CD14-positive monocyte (primary cell): ENCODE data around the gene TMEM35B. TPM values are rescaled to one million over a fixed set of nuclear protein-coding genes. Genes with fewer than 3 reads are reported as not detected.
"Not testable (repeated sequence)": the region's sequence is repeated elsewhere in the genome, so short reads cannot be mapped to it uniquely, and the experiment has no call there.

Experiments used
- DNase-seq, 3 donors: peaks; one replicate each; pipeline ENCODE4 v3.0.0-alpha.2; 2011 to 2022
- H2AFZ ChIP-seq: 2 replicates; pipeline ENCODE4 v1.6.0; 2012; ENCODE audit warnings: mild to moderate bottlenecking, low read depth, low read length, inconsistent platforms; ENCODE audit not compliant: insufficient read depth, poor library complexity, severe bottlenecking
- H3K27ac ChIP-seq, 2 donors: 1 replicate in 1 of 2; 2 replicates in 1 of 2; pipeline ENCODE4 v1.5.1; 2012 to 2013; ENCODE audit warnings: low read length in 2 of 2, control low read depth in 1 of 2, inconsistent platforms in 1 of 2, low read depth in 1 of 2, mild to moderate bottlenecking in 1 of 2
- H3K27me3 ChIP-seq, 2 donors: one replicate each; pipeline versions ENCODE4 v1.6.0 to v1.6.1; 2011 to 2013; ENCODE audit warnings: low read length in 2 of 2; ENCODE audit not compliant: control insufficient read depth in 2 of 2, insufficient read depth in 2 of 2
- H3K36me3 ChIP-seq, 2 donors: replicated peaks in 1 of 2; 1 replicate in 1 of 2; 2 replicates in 1 of 2; pipeline versions ENCODE4 v1.5.1 to v1.6.1; 2012 to 2013; ENCODE audit warnings: low read length in 2 of 2, control low read depth in 1 of 2, inconsistent platforms in 1 of 2, mild to moderate bottlenecking in 1 of 2; ENCODE audit not compliant: insufficient read depth in 2 of 2, control insufficient read depth in 1 of 2
- H3K4me1 ChIP-seq, 2 donors: 1 replicate in 1 of 2; 2 replicates in 1 of 2; pipeline versions ENCODE4 v1.5.1 to v1.6.1; 2012 to 2013; ENCODE audit warnings: low read length in 2 of 2, control low read depth in 1 of 2, inconsistent platforms in 1 of 2, mild to moderate bottlenecking in 1 of 2, moderate library complexity in 1 of 2; ENCODE audit not compliant: insufficient read depth in 2 of 2, control insufficient read depth in 1 of 2
- H3K4me2 ChIP-seq: replicated peaks from 2 replicates; pipeline ENCODE3; 2012; ENCODE audit warnings: low read length, moderate library complexity, mild to moderate bottlenecking; ENCODE audit not compliant: poor library complexity, severe bottlenecking; ENCODE audit errors: extremely low read depth
- H3K4me3 ChIP-seq, 3 experiments: fragments of 200-600 bp in 1 of 3; sonication (generic) in 1 of 3; replicated peaks in 1 of 3; 1 replicate in 2 of 3; 2 replicates in 1 of 3; pipeline ENCODE4 v1.5.1; 2011 to 2013; ENCODE audit warnings: low read length in 3 of 3, mild to moderate bottlenecking in 3 of 3, control low read depth in 2 of 3, low read depth in 2 of 3, inconsistent platforms in 1 of 3, moderate library complexity in 1 of 3
- H3K79me2 ChIP-seq: 2 replicates; pipeline ENCODE4 v1.6.0; 2012; ENCODE audit warnings: mild to moderate bottlenecking, control low read depth, inconsistent platforms, low read length, moderate library complexity; ENCODE audit not compliant: insufficient read depth
- H3K9ac ChIP-seq: 2 replicates; pipeline ENCODE4 v1.6.0; 2017; ENCODE audit warnings: low read length, mild to moderate bottlenecking; ENCODE audit not compliant: insufficient read depth, poor library complexity, severe bottlenecking
- H3K9me3 ChIP-seq, 2 donors: replicated peaks in 1 of 2; 1 replicate in 1 of 2; 2 replicates in 1 of 2; pipeline versions ENCODE4 v1.5.1 to v1.6.1; 2012 to 2013; ENCODE audit warnings: low read length in 2 of 2, control low read depth in 1 of 2; ENCODE audit not compliant: control insufficient read depth in 1 of 2, insufficient read depth in 1 of 2
- H4K20me1 ChIP-seq: 2 replicates; pipeline ENCODE4 v1.6.0; 2012; ENCODE audit warnings: mild to moderate bottlenecking, low read length, control low read depth, moderate library complexity; ENCODE audit not compliant: insufficient read depth
- H3K27ac Mint-ChIP-seq, 7 donors: one replicate each; pipeline ENCODE4 v1.8.0; 2020; ENCODE audit warnings: mild to moderate bottlenecking in 7 of 7, mixed read lengths in 7 of 7, moderate library complexity in 6 of 7, inconsistent platforms in 2 of 7
- H3K27me3 Mint-ChIP-seq, 3 donors: one replicate each; pipeline ENCODE4 v1.8.0; 2021 to 2022; ENCODE audit warnings: low read depth in 3 of 3, mild to moderate bottlenecking in 3 of 3, mixed read lengths in 3 of 3, moderate library complexity in 3 of 3, inconsistent platforms in 1 of 3
- H3K36me3 Mint-ChIP-seq, 2 donors: one replicate each; pipeline ENCODE4 v1.8.0; 2020; ENCODE audit warnings: mixed read lengths in 2 of 2, inconsistent platforms in 1 of 2, mild to moderate bottlenecking in 1 of 2
- H3K4me1 Mint-ChIP-seq: one replicate; pipeline ENCODE4 v1.8.0; 2020; ENCODE audit warnings: mild to moderate bottlenecking, mixed read lengths
- H3K4me3 Mint-ChIP-seq, 2 donors: one replicate each; pipeline ENCODE4 v1.8.0; 2020; ENCODE audit warnings: mild to moderate bottlenecking in 2 of 2, mixed read lengths in 2 of 2, moderate library complexity in 1 of 2
- H3K9me3 Mint-ChIP-seq, 7 donors: one replicate each; pipeline ENCODE4 v1.8.0; 2020 to 2022; ENCODE audit warnings: mixed read lengths in 7 of 7, mild to moderate bottlenecking in 6 of 7, moderate library complexity in 6 of 7, inconsistent platforms in 2 of 7
- WGBS: methylation state at CpG from one replicate; pipeline ENCODE4 v1.1.5; 2013; ENCODE audit warnings: missing lambda C conversion rate; ENCODE audit not compliant: insufficient coverage; 5-methylcytosine and 5-hydroxymethylcytosine counted together
- intact Hi-C, 2 donors: fragments of 100-400 bp; cut with micrococcal nuclease; formaldehyde crosslinking; loops; one replicate each; pipeline versions ENCODE4 v1.15.0 to v1.15.1; 2023
- polyA plus RNA-seq, 3 donors: library from polyadenylated mRNA; depleted of rRNA in 1 of 3; unstranded in 2 of 3; stranded (reverse) in 1 of 3; fragments of 300-500 nt in 2 of 3; fragments of >200 nt in 1 of 3; fragmentation: Illumina TruSeq in 2 of 3; gene quantifications; 1 replicate in 2 of 3; 2 replicates in 1 of 3; pipeline ENCODE4 v1.2.3, GENCODE V29; 2012 to 2021
- small RNA-seq: library from RNA; depleted of rRNA; stranded (forward); fragments of <200 nt; gene quantifications from one replicate; pipeline ENCODE3, GENCODE V24; 2012; ENCODE audit warnings: low read depth; ENCODE audit not compliant: insufficient read length
- TF ChIP-seq, protein P1 (sequence below): fragments of 200-600 bp; IDR thresholded peaks from one replicate; pipeline ENCODE4 v1.8.0; 2022; ENCODE audit warnings: antibody characterized with exemption, mild to moderate bottlenecking

TMEM35B gene
- polyA plus RNA-seq, 3 donors: 33.6 to 128 (median 102) TPM

DNA sequence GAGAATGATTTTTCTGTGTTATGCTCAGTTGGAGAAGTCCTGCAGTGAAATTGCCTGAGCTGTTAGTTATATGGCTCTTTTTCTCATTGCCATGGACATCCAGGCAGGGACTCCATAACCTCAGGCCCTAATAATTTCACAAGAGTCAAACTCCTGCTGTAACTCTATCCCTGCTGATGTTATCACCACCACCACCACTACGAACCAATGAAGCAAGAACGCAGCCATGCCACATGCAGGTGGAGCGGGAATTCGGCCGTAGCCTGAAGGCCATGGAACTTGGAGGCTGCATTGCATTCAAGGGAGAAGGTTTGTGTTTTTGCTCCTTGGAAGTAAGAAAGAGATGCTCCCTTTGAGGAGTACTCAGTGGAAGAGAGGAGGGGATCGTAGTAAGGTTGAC, 38.9 kb downstream of the TMEM35B start:
- Mint-ChIP-seq H3K27me3 (peaks cover 9 to 28% (median 10%) of the 10 kb centered on the region in 3 donors), H3K27ac (no peak overlapping the region), H3K9me3 (peaks cover 0 to 13% (median 3%) of the 10 kb centered on the region in 7 donors), H3K36me3 (no peaks in the 10 kb centered on the region), H3K4me1 (no peaks in the 10 kb centered on the region), H3K4me3 (no peak overlapping the region)
- no peaks in the 10 kb centered on the region for H3K36me3 ChIP-seq
- intact Hi-C loops: no loop called here
- no peaks in the 10 kb centered on the region for H3K4me1 ChIP-seq
- no peaks in the 10 kb centered on the region for H3K9me3 ChIP-seq
- no peak overlapping the region for H3K27ac ChIP-seq
- no peak overlapping the region for H3K4me3 ChIP-seq
- peaks cover 4 to 15% of the 10 kb centered on the region in 2 donors for H3K27me3 ChIP-seq
- no peaks in the 10 kb centered on the region for H4K20me1 ChIP-seq
- TF ChIP-seq, protein P1, sequence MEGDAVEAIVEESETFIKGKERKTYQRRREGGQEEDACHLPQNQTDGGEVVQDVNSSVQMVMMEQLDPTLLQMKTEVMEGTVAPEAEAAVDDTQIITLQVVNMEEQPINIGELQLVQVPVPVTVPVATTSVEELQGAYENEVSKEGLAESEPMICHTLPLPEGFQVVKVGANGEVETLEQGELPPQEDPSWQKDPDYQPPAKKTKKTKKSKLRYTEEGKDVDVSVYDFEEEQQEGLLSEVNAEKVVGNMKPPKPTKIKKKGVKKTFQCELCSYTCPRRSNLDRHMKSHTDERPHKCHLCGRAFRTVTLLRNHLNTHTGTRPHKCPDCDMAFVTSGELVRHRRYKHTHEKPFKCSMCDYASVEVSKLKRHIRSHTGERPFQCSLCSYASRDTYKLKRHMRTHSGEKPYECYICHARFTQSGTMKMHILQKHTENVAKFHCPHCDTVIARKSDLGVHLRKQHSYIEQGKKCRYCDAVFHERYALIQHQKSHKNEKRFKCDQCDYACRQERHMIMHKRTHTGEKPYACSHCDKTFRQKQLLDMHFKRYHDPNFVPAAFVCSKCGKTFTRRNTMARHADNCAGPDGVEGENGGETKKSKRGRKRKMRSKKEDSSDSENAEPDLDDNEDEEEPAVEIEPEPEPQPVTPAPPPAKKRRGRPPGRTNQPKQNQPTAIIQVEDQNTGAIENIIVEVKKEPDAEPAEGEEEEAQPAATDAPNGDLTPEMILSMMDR: no peak
- H3K9ac ChIP-seq: no peak overlapping the region
- no peak for DNase-seq
- H3K79me2 ChIP-seq: no peaks in the 10 kb centered on the region
- H2AFZ ChIP-seq: no peak overlapping the region
- WGBS: 89% methylated on average over 3 of the region's 6 CpGs
- H3K4me2 ChIP-seq: no peak overlapping the region

DNA sequence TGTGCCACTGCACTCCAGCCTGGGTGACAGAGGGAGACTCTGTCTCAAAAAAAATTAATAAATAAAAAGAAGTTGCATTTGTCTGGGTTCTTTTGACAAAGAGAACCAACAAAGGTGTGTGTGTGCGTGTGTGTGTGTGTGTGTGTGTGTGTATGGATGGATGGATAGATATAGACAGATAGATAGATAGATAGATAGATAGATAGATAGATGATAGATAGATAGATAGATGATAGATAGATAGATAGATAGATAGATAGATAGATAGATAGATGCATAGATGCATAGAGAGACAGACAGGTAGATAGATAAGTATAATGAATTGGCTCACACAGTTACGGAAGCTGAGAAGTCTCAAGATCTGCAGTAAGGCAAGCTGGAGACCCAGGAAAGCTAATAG, 43.3 kb downstream of the TMEM35B start:
- H3K4me2 ChIP-seq, H3K9ac ChIP-seq, H3K4me3 ChIP-seq, H3K9me3 ChIP-seq, H3K9me3 Mint-ChIP-seq, H3K36me3 ChIP-seq, H3K27ac ChIP-seq, H3K36me3 Mint-ChIP-seq, H3K4me1 ChIP-seq, DNase-seq, H4K20me1 ChIP-seq, H3K4me1 Mint-ChIP-seq, H3K79me2 ChIP-seq, H3K4me3 Mint-ChIP-seq, intact Hi-C loops, H3K27ac Mint-ChIP-seq, H2AFZ ChIP-seq: not testable (repeated sequence)
- peaks cover 7 to 26% of the 10 kb centered on the region in 2 donors for H3K27me3 ChIP-seq
- peaks cover 11 to 40% (median 18%) of the 10 kb centered on the region in 3 donors for H3K27me3 Mint-ChIP-seq
- WGBS: 86% methylated on average over 1 of the region's 2 CpGs

Small RNAs within 50 kb of the gene (small RNA-seq; reads per million reads assigned to genes)
- not detected for gene TMEM35B

Other genes starting within 250 kb of the TMEM35B start
- gene GJB5, start 230.3 kb downstream of the TMEM35B start, polyA plus RNA-seq: under 1 TPM in 1 of 3 donors, not detected in 2; 0.12 TPM
- not detected for gene GJB4, start 225.6 kb downstream of the TMEM35B start, polyA plus RNA-seq
- not detected for gene GJB3, start 204.1 kb downstream of the TMEM35B start, polyA plus RNA-seq
- gene GJA4, start 192.3 kb downstream of the TMEM35B start, polyA plus RNA-seq: not detected
- 100 to 1,000 TPM in 1 of 3 donors, 10 to 100 TPM in 2; 31.8 to 121 (median 93.7) TPM for gene SMIM12, start 125.6 kb downstream of the TMEM35B start, polyA plus RNA-seq
- gene DLGAP3, start 55.7 kb downstream of the TMEM35B start, polyA plus RNA-seq: under 1 TPM; 0.10 to 0.56 (median 0.16) TPM
- gene ZMYM6, start 46.6 kb upstream of the TMEM35B start, polyA plus RNA-seq: 10 to 100 TPM in 2 of 3 donors, 1 to 10 TPM in 1; 6.9 to 23.6 (median 11.8) TPM
- gene ZMYM1, start 94.0 kb upstream of the TMEM35B start, polyA plus RNA-seq: 1 to 10 TPM; 3.4 to 6.1 (median 4.5) TPM
- 100 to 1,000 TPM in 1 of 3 donors, 10 to 100 TPM in 2; 80.8 to 220 (median 89.2) TPM for gene SFPQ, start 207.8 kb upstream of the TMEM35B start, polyA plus RNA-seq